IMR-90 (cell line): ENCODE results near the gene SEC22B.
"Not testable (repeated sequence)": the region's sequence is repeated elsewhere in the genome, so short reads cannot be mapped to it uniquely, and the experiment has no call there.

Experiments
- CEBPB ChIP-seq: IDR thresholded peaks from 2 replicates; pipeline ENCODE4 v1.6.1; 2012; ENCODE audit warnings: low read depth, low read length, improper control_type of control experiment
- CTCF ChIP-seq: conservative IDR thresholded peaks from 2 replicates; pipeline ENCODE4 v1.5.1; 2012; ENCODE audit warnings: mild to moderate bottlenecking, low read depth, low read length, improper control_type of control experiment
- FOS ChIP-seq: fragments of 150-350 bp; IDR thresholded peaks from 2 replicates; pipeline ENCODE4 v1.6.1; 2016; ENCODE audit warnings: low read depth, low read length
- MAZ ChIP-seq: IDR thresholded peaks from 2 replicates; pipeline ENCODE4 v1.6.1; 2012; ENCODE audit warnings: low read depth, mild to moderate bottlenecking, low read length, improper control_type of control experiment, moderate library complexity, borderline replicate concordance
- NFE2L2 ChIP-seq: fragments of 150-350 bp; IDR thresholded peaks from 2 replicates; pipeline ENCODE4 v1.6.1; 2016; ENCODE audit warnings: low read depth, mild to moderate bottlenecking, low read length
- POLR2A ChIP-seq: IDR thresholded peaks from 2 replicates; pipeline ENCODE4 v1.6.1; 2012; ENCODE audit warnings: mild to moderate bottlenecking, low read depth, low read length
- RAD21 ChIP-seq: IDR thresholded peaks from 2 replicates; pipeline ENCODE4 v1.6.1; 2012; ENCODE audit warnings: low read length, improper control_type of control experiment
- RFX5 ChIP-seq: IDR thresholded peaks from 2 replicates; pipeline ENCODE4 v1.8.0; 2012; ENCODE audit warnings: low read depth, mild to moderate bottlenecking, low read length, moderate library complexity

- not testable (repeated sequence) for TF ChIP-seq CTCF, NFE2L2, POLR2A, RFX5, MAZ, FOS, RAD21
- peak; percentile 25; the same call in 1 of the 2 replicates for TF ChIP-seq CEBPB
Observed at GRCh38 chr1:120175688-120176087, 632 bp downstream of the SEC22B start.
